Measurements from ENCODE around the gene TNC. TPM values are rescaled to one million over a fixed set of nuclear protein-coding genes. Genes with fewer than 3 reads are reported as not detected.

Gene TNC
- total RNA-seq, 2 donors from 2014 or later: 35.4 to 92.5 TPM

- Histone ChIP-seq H3K27ac (peak overlapping the region in 1 of 2 donors; percentile 21), H3K36me3 (no peaks in the 10 kb centered on the region), H3K27me3 (replicated peaks; ENCODE audit: insufficient read depth) (no peaks in the 10 kb centered on the region), H3K9me3 (no peaks in the 10 kb centered on the region), H3K4me3 (no peak overlapping the region), H3K4me1 (replicated peaks) (no peaks in the 10 kb centered on the region)
- no peak for DNase-seq (ENCODE audit: low spot score)
- 35% methylated on average over 2 of the region's 2 CpGs for WGBS
- TF ChIP-seq CTCF (IDR thresholded peaks at IDR 0.05) (no peak), POLR2A (IDR thresholded peaks at IDR 0.05) (no peak), POLR2AphosphoS5 (IDR thresholded peaks at IDR 0.05) (no peak)
- intact Hi-C loops (cut with DNase I): no loop called here
Observed at GRCh38 chr9:115114546-115114945, 3.4 kb downstream of the TNC start.

GRCh38 chr9:115114084-115114483 lies 3.9 kb downstream of the TNC start:
- intact Hi-C loops (cut with DNase I): no loop called here
- no peak for TF ChIP-seq POLR2A (IDR thresholded peaks at IDR 0.05)
- TF ChIP-seq CTCF (IDR thresholded peaks at IDR 0.05): no peak
- TF ChIP-seq POLR2AphosphoS5 (IDR thresholded peaks at IDR 0.05): no peak
- no peak overlapping the region for H3K4me3 ChIP-seq
- no peak for DNase-seq (ENCODE audit: low spot score)
- H3K4me1 ChIP-seq (replicated peaks): no peaks in the 10 kb centered on the region
- peak overlapping the region in 1 of 2 donors; percentile 21 for H3K27ac ChIP-seq
- 37% methylated on average over 4 of the region's 4 CpGs for WGBS
- no peaks in the 10 kb centered on the region for H3K9me3 ChIP-seq
- no peaks in the 10 kb centered on the region for H3K27me3 ChIP-seq (replicated peaks; ENCODE audit: insufficient read depth)
- no peaks in the 10 kb centered on the region for H3K36me3 ChIP-seq

GRCh38 chr9:115111874-115112273 lies 6.1 kb downstream of the TNC start:
- H3K4me1 ChIP-seq (replicated peaks): no peaks in the 10 kb centered on the region
- no peak for TF ChIP-seq POLR2AphosphoS5 (IDR thresholded peaks at IDR 0.05)
- TF ChIP-seq POLR2A (IDR thresholded peaks at IDR 0.05): no peak
- no peak for TF ChIP-seq CTCF (IDR thresholded peaks at IDR 0.05)
- no peak overlapping the region for H3K4me3 ChIP-seq
- intact Hi-C loops (cut with DNase I): no loop called here
- DNase-seq (ENCODE audit: low spot score): no peak
- H3K27me3 ChIP-seq (replicated peaks; ENCODE audit: insufficient read depth): no peaks in the 10 kb centered on the region
- no peaks in the 10 kb centered on the region for H3K36me3 ChIP-seq
- no peaks in the 10 kb centered on the region for H3K9me3 ChIP-seq
- WGBS: 76% methylated on average over 4 of the region's 4 CpGs
- no peak overlapping the region for H3K27ac ChIP-seq

- Histone ChIP-seq H3K4me3 (no peak overlapping the region), H3K27ac (no peak overlapping the region), H3K36me3 (no peaks in the 10 kb centered on the region), H3K9me3 (no peaks in the 10 kb centered on the region), H3K4me1 (replicated peaks) (no peaks in the 10 kb centered on the region), H3K27me3 (replicated peaks; ENCODE audit: insufficient read depth) (no peaks in the 10 kb centered on the region)
- DNase-seq (ENCODE audit: low spot score): no peak
- WGBS: 78% methylated on average over 1 of the region's 1 CpG
- TF ChIP-seq CTCF (IDR thresholded peaks at IDR 0.05): no peak
- intact Hi-C loops (cut with DNase I): no loop called here
Observed at GRCh38 chr9:115109486-115109885, 8.5 kb downstream of the TNC start.

- WGBS: 50% methylated on average over 2 of the region's 2 CpGs
- Histone ChIP-seq H3K36me3 (no peaks in the 10 kb centered on the region), H3K9me3 (no peaks in the 10 kb centered on the region), H3K27me3 (replicated peaks; ENCODE audit: insufficient read depth) (no peaks in the 10 kb centered on the region), H3K27ac (peak overlapping the region in 1 of 2 donors; percentile 41), H3K4me3 (no peak overlapping the region), H3K4me1 (replicated peaks) (no peaks in the 10 kb centered on the region)
- TF ChIP-seq POLR2A (IDR thresholded peaks at IDR 0.05) (no peak), POLR2AphosphoS5 (IDR thresholded peaks at IDR 0.05) (peak; percentile 49), CTCF (IDR thresholded peaks at IDR 0.05) (no peak)
- intact Hi-C loops (cut with DNase I): no loop called here
- no peak for DNase-seq (ENCODE audit: low spot score)
Observed at GRCh38 chr9:115107701-115108100, 10.3 kb downstream of the TNC start.

Data from prostate gland (tissue), 2 donors.